SK-MEL-5 (cell line): ENCODE data around the gene ZGPAT. TPM values are rescaled to one million over a fixed set of nuclear protein-coding genes. Genes with fewer than 3 reads are reported as not detected.

ENCODE experiments used
- DNase-seq: peaks from one replicate; pipeline ENCODE4 v3.0.0-alpha.2; 2016; ENCODE audit warnings: low read depth, low spot score
- in situ Hi-C: cut with HindIII; loops from 2 replicates; pipeline ENCODE4 v1.10.0; 2016; ENCODE audit warnings: low sequenced_read_pairs, high pct_unique_total_duplicates, low pct_unique_long_range_greater_than_20kb
- total RNA-seq: library from RNA; depleted of rRNA; stranded (reverse); fragments of >200 nt; shearing (Covaris generic); gene quantifications from 2 replicates; pipeline ENCODE4 v1.2.3, GENCODE V29; 2014

ZGPAT gene
- total RNA-seq, 1 experiment from 2014 or later, result 23.4 TPM

DNA sequence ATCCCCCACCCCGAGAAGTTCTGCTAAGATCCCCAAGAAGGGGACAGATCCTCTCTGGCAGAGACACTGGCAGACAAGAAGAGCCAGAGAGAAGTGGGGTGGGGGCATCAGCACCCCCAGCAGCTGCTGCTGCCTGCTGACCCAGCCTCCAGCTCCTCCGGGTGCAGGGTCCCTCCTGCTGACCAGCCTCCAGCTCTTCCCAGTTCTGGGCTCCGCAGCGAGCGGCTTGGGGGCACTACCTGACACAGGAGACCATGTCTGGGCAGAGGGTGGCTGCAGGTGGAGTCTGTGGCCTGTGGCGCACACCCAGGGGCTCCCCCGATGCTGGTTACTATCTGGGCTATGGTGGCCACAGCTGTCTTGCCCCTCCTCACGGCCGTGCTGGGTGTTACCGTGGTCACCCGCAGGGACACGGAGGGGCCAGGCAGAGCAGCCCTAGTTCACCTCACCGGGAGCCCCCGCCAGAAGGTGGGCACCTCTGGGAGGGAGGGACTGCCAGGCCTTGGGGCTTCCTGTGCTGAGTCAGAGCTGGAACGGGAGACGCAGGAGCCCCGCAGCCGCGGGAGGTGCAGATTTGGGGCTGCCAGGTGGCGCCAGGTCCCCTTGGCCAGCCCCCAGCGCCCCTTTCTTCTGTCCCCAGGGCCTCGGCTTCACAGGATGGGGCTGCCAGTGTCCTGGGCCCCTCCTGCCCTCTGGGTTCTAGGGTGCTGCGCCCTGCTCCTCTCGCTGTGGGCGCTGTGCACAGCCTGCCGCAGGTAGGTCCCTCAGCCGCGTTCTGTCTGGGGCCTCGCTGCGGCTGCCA is 29.3 kb downstream of the ZGPAT start:
- in situ Hi-C loops, result no loop called here

GRCh38 chr20:63737695-63737944 is 29.8 kb downstream of the ZGPAT start:
- DNase-seq, result no peak
- in situ Hi-C loops, result no loop called here

More for the DNA sequence above, 29.3 kb downstream of the ZGPAT start:
- no peak for DNase-seq

- DNase-seq, result no peak
- in situ Hi-C loops, result no loop called here
Measured at GRCh38 chr20:63737945-63738686, 30.3 kb downstream of the ZGPAT start.

GRCh38 chr20:63738687-63739129 is 30.9 kb downstream of the ZGPAT start:
- in situ Hi-C loops, result no loop called here
- DNase-seq, result no peak

DNA sequence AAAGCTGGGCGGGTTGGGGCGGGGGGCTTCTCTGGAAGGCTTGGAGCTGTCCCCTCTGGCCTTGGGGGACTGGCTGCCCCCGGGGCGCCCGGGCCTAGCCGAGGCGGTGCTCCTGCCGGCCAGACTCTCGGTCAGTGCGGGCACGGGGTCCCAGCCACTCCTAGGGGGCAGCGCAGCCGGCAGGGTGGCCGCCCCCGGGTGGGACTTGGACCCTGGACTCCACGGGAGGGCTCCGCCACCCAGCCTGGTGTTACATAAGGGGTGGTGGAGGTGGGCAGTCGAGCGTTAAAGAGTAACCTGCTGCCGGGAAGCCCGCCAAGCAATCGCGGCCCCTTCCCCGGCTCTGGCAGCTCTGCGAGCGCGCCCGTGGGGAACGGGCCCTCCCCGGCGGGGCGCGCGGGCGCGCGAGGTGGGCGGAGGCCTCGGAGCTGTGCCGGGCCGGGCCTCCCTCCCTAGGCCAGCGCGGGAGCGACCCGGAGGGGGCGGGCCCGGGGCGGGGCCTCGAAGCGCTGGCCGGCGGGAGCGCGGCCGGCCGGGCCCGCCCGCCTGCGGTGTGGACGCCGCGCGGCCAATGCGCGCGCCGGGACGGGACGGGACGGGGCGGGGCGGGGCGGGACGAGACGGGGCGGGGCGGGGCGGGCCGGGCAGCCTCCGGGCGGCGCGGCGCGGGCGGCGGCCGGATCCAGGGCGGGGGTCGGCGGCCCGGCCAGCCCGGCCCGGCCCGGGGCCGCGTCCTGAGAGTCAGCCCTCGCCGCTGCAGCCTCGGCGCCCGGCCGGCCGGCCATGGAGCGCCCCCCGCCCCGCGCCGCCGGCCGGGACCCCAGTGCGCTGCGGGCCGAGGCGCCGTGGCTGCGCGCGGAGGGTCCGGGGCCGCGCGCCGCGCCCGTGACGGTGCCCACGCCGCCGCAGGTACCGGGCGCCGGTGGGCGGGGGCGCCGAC is 31.6 kb downstream of the ZGPAT start, which contains the start of gene SLC2A4RG:
SLC2A4RG (plus strand) TSS at position 647 of the 940 bp plus-strand sequence; CDS start at position 784, 137 bp downstream.
- in situ Hi-C loops, result no loop called here
- DNase-seq, result peak; percentile 79

GRCh38 chr20:63740070-63740626 is 32.3 kb downstream of the ZGPAT start:
- no peak for DNase-seq
- in situ Hi-C loops, result no loop called here

DNA sequence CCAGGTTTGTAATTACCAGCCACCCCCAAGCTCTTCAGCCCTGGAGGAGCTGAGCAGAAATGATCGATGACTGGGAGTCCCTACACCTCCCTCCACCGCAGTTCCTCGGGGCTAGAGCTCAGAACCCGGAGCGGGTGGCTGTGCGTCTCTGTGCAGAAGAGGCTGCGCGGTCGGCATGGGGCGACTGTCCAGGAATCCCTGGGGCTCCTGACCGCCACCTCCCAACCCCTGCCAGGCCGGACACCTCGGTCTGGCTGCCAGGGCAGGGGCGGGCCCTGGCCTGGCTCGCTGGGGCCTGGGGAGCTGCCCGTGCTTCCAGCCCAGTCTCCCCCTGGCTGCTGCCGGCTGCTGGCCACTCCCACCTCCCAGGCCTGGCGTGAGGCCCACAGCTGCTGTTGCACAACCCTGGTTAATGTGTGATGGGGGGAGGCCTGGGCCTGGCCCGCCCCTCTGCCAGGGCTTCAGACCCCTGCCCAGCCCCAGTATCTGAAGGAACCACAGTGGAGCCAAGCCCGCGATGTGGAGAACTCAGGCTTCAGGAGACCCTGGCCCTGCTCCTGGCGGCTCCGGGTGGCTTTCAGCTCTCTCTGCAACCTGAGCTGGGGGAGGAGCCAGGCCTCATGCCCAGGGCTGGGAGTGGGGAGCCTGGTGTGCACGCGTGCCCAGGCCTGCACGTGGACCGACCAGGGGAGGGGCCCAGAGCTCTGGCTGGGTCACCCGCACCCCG is 33.0 kb downstream of the ZGPAT start:
- peak; percentile 74 for DNase-seq
- in situ Hi-C loops, result no loop called here

DNA sequence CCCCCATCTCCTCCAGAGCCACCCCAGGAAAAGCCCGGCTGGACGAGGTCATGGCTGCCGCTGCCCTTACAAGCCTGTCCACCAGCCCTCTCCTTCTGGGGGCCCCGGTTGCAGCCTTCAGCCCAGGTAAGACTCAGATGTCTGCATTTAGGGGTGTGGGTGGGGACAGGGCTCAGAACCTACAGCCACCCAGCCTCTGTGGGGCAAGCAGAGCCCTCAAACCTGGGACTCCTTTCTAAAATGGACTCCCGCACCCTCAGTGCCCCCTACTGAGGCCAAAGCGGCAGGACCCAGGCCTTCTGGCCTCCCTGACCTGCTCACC is 33.5 kb downstream of the ZGPAT start:
- DNase-seq, result no peak
- in situ Hi-C loops, result no loop called here

- in situ Hi-C loops, result no loop called here
- no peak for DNase-seq
Measured at GRCh38 chr20:63741676-63742380, 34.0 kb downstream of the ZGPAT start.

GRCh38 chr20:63742381-63743024 is 34.7 kb downstream of the ZGPAT start:
- DNase-seq, result no peak
- in situ Hi-C loops, result no loop called here

DNA sequence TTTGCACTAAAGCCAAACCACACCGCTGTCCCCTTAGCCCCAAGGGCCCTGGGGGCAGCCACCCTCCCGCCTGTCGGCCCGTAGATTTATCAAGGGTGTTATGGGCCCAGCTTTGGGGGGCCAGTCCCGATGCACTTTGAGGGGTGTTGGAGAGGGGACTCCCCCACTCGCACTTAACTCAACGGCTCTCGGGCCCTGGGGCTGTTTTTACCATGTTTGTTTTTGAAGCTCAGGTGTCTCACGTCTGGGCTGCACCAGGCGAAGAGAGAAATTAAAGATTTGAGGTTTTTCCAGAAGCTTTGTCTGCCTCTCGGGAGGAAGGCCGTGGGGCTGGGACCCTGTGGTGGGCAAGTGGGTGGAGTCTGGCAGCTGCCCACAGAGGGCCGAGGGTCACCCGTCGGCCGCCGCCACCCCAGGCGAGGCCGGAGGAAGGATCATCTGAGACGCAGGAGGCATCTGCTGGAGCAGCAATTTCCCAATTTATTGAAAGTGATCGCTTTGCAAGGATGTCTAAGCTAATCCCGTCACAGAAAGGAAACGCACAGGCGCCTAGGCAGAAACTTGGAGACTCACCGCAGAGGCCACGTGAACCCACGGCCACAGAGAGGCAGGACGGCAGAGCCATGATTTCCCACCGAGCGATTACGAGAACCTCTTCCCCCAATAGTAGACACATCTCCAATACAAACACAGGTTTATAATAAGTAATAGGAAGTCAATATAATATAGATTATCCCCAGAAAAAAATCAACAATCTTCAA is 35.6 kb downstream of the ZGPAT start:
- in situ Hi-C loops, result no loop called here
- DNase-seq, result no peak

DNA sequence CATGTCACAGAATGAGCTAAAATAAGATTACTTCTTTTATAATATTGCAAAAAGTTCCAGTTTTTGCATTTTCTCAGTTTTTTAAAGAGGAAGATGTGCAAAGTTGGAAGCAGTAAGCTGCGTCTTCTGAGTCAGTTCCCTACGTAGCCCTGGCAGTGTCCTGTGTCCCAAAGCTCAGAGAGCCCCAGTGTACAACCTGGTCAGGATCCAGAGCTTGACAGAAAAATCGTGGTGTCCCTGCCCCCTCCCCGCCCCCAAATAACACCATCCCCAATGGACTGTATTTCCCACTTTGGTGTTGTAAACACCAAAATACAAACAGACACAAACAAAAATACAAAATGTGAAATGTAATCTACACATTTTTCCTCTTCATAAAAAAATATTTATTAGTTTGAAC is 36.3 kb downstream of the ZGPAT start:
- in situ Hi-C loops, result no loop called here
- DNase-seq, result no peak

GRCh38 chr20:63744574-63745423 is 37.0 kb downstream of the ZGPAT start:
- in situ Hi-C loops, result no loop called here
- no peak for DNase-seq

GRCh38 chr20:63745424-63745805 is 37.6 kb downstream of the ZGPAT start:
- in situ Hi-C loops, result no loop called here
- DNase-seq, result no peak
